Astrocyte (in vitro differentiated cells and primary cell): Measurements from ENCODE around the gene ERBB2. TPM values are rescaled to one million over a fixed set of nuclear protein-coding genes. Genes with fewer than 3 reads are reported as not detected.
"Not testable (repeated sequence)": the region's sequence is repeated elsewhere in the genome, so short reads cannot be mapped to it uniquely, and the experiment has no call there.

Experiments
- DNase-seq: peaks from one replicate; pipeline ENCODE4 v3.0.0-alpha.2; 2010; ENCODE audit warnings: low read depth
- FAIRE-seq: peaks from 2 replicates; lab custom pipeline; 2011; peaks lifted over from hg19 to GRCh38; lab: Jason Lieb, UNC
- H2AFZ ChIP-seq: 2 replicates; pipeline ENCODE4 v1.6.0; 2012; ENCODE audit warnings: low read depth, low read length, inconsistent platforms
- H3K27ac ChIP-seq: 2 replicates; pipeline ENCODE4 v1.5.1; 2011; ENCODE audit warnings: low read depth, low read length, inconsistent platforms
- H3K27me3 ChIP-seq: 2 replicates; pipeline ENCODE4 v1.6.0; 2011; ENCODE audit warnings: low read length, inconsistent platforms; ENCODE audit not compliant: insufficient read depth
- H3K36me3 ChIP-seq: 2 replicates; pipeline ENCODE4 v1.5.1; 2011; ENCODE audit warnings: low read length, inconsistent platforms; ENCODE audit not compliant: insufficient read depth
- H3K4me1 ChIP-seq: 2 replicates; pipeline ENCODE4 v1.5.1; 2011; ENCODE audit warnings: low read length, inconsistent platforms; ENCODE audit not compliant: insufficient read depth
- H3K4me2 ChIP-seq: 2 replicates; pipeline ENCODE4 v1.6.0; 2012; ENCODE audit warnings: low read length, inconsistent platforms
- H3K4me3 ChIP-seq: 2 replicates; pipeline ENCODE4 v1.5.1; 2011; ENCODE audit warnings: low read depth, mild to moderate bottlenecking, low read length, inconsistent platforms; ENCODE audit not compliant: insufficient read depth
- H3K79me2 ChIP-seq: 2 replicates; pipeline ENCODE4 v1.6.0; 2012; ENCODE audit warnings: mild to moderate bottlenecking, low read length, inconsistent platforms; ENCODE audit not compliant: insufficient read depth
- H3K9ac ChIP-seq: 2 replicates; pipeline ENCODE4 v1.6.0; 2012; ENCODE audit warnings: mild to moderate bottlenecking, low read length, inconsistent platforms
- H3K9me3 ChIP-seq: 2 replicates; pipeline ENCODE4 v1.5.1; 2012; ENCODE audit warnings: low read depth, mild to moderate bottlenecking, low read length, inconsistent platforms; ENCODE audit not compliant: insufficient read depth
- H4K20me1 ChIP-seq: 2 replicates; pipeline ENCODE4 v1.6.0; 2012; ENCODE audit warnings: low read length, inconsistent platforms; ENCODE audit not compliant: insufficient read depth
- H3K27ac Mint-ChIP-seq: one replicate; pipeline ENCODE4 v1.8.0; 2021; ENCODE audit warnings: mild to moderate bottlenecking, mixed read lengths; ENCODE audit not compliant: unreplicated experiment
- H3K27me3 Mint-ChIP-seq: one replicate; pipeline ENCODE4 v1.8.0; 2021; ENCODE audit warnings: low read depth, mixed read lengths; ENCODE audit not compliant: unreplicated experiment
- H3K36me3 Mint-ChIP-seq: one replicate; pipeline ENCODE4 v1.8.0; 2021; ENCODE audit warnings: low read depth, mixed read lengths; ENCODE audit not compliant: unreplicated experiment
- H3K4me1 Mint-ChIP-seq: one replicate; pipeline ENCODE4 v1.8.0; 2021; ENCODE audit warnings: low read depth, mixed read lengths; ENCODE audit not compliant: unreplicated experiment
- H3K4me3 Mint-ChIP-seq: one replicate; pipeline ENCODE4 v1.8.0; 2021; ENCODE audit warnings: mild to moderate bottlenecking, moderate library complexity, mixed read lengths; ENCODE audit not compliant: unreplicated experiment
- H3K9me3 Mint-ChIP-seq: one replicate; pipeline ENCODE4 v1.8.0; 2021; ENCODE audit warnings: mild to moderate bottlenecking, mixed read lengths; ENCODE audit not compliant: unreplicated experiment
- EZH2 ChIP-seq: IDR thresholded peaks from 2 replicates; pipeline ENCODE4 v1.6.1; 2012; ENCODE audit warnings: mild to moderate bottlenecking, low read length, inconsistent platforms; ENCODE audit not compliant: insufficient read depth
- total RNA-seq: library from RNA; stranded (reverse); gene quantifications from 2 replicates; pipeline ENCODE4 v1.2.1, GENCODE V29; 2021
- TF ChIP-seq, protein P1 (sequence below): IDR thresholded peaks from 2 replicates; pipeline ENCODE4 v1.5.1; 2011; ENCODE audit warnings: low read depth, mild to moderate bottlenecking, inconsistent platforms, low read length, moderate library complexity; ENCODE audit not compliant: insufficient read depth

The ERBB2 gene
- total RNA-seq, 1 donor from 2014 or later = 64.0 TPM

DNA sequence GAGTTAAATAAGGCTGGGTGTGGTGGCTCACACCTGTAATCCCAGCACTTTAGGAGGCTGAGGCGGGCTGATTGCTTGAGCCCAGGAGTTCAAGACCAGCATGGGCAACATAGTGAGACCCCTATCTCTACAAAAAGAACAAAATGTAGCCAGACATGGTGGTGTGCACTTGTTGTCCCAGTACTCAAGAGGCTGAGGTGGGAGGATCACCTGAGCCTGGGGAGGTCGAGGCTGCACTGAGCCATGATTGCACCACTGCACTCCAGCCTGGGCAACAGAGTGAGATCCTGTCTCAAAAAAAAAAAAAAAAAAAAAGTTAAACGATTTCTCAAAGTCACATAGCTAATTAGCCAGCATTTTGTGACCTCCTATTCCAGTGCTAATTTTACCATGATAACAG is 64.3 kb downstream of the ERBB2 start:
- H3K27me3 ChIP-seq = peaks cover 23% of the 10 kb centered on the region
- H3K4me3 Mint-ChIP-seq = not testable (repeated sequence)

DNA sequence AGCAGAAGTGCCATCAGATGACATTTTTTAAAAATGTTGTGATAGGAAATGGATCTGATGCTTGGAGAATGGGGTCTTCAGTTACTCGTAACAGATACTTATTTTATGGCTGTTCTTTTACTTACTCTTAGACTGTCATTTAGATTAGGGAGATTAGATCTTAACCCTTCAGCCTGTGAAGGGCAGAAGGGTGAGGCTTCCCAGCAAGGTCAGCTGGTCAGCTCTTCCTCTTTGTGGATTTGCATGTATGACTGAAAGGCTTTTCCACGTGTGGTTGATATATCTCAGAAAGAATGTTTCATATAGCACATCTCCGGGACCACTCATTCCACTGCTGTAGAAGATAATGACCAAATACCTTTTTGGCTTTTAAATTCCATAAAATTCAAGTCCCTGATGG is 65.3 kb downstream of the ERBB2 start:
- FAIRE-seq = no peak
- Histone ChIP-seq H3K27me3 (peaks cover 23% of the 10 kb centered on the region), H3K4me2 (no peak overlapping the region), H3K4me1 (peaks cover 7% of the 10 kb centered on the region), H4K20me1 (no peaks in the 10 kb centered on the region), H3K79me2 (no peaks in the 10 kb centered on the region), H3K9ac (no peak overlapping the region), H3K4me3 (no peak overlapping the region), H3K9me3 (no peaks in the 10 kb centered on the region), H2AFZ (no peak overlapping the region), H3K36me3 (no peaks in the 10 kb centered on the region), H3K27ac (no peak overlapping the region)
- no peak overlapping the region for H3K27ac Mint-ChIP-seq
- H3K36me3 Mint-ChIP-seq = peaks cover 7% of the 10 kb centered on the region
- peaks cover 12% of the 10 kb centered on the region for H3K27me3 Mint-ChIP-seq
- H3K4me3 Mint-ChIP-seq = no peak overlapping the region
- peaks cover 16% of the 10 kb centered on the region for H3K9me3 Mint-ChIP-seq
- peaks cover 17% of the 10 kb centered on the region for H3K4me1 Mint-ChIP-seq
- DNase-seq = no peak
- TF ChIP-seq, protein P1, sequence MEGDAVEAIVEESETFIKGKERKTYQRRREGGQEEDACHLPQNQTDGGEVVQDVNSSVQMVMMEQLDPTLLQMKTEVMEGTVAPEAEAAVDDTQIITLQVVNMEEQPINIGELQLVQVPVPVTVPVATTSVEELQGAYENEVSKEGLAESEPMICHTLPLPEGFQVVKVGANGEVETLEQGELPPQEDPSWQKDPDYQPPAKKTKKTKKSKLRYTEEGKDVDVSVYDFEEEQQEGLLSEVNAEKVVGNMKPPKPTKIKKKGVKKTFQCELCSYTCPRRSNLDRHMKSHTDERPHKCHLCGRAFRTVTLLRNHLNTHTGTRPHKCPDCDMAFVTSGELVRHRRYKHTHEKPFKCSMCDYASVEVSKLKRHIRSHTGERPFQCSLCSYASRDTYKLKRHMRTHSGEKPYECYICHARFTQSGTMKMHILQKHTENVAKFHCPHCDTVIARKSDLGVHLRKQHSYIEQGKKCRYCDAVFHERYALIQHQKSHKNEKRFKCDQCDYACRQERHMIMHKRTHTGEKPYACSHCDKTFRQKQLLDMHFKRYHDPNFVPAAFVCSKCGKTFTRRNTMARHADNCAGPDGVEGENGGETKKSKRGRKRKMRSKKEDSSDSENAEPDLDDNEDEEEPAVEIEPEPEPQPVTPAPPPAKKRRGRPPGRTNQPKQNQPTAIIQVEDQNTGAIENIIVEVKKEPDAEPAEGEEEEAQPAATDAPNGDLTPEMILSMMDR = no peak
- no peak for TF ChIP-seq EZH2

More for the DNA sequence above, 64.3 kb downstream of the ERBB2 start:
- not testable (repeated sequence) for H3K9me3 ChIP-seq, H3K27ac Mint-ChIP-seq, DNase-seq, FAIRE-seq, H3K36me3 Mint-ChIP-seq, H3K4me3 ChIP-seq, H3K9ac ChIP-seq, H3K4me2 ChIP-seq, H3K79me2 ChIP-seq, H2AFZ ChIP-seq, H4K20me1 ChIP-seq, H3K36me3 ChIP-seq, H3K27ac ChIP-seq, H3K4me1 ChIP-seq
- Mint-ChIP-seq H3K9me3 (peaks cover 16% of the 10 kb centered on the region), H3K27me3 (peaks cover 12% of the 10 kb centered on the region), H3K4me1 (peaks cover 14% of the 10 kb centered on the region)

DNA sequence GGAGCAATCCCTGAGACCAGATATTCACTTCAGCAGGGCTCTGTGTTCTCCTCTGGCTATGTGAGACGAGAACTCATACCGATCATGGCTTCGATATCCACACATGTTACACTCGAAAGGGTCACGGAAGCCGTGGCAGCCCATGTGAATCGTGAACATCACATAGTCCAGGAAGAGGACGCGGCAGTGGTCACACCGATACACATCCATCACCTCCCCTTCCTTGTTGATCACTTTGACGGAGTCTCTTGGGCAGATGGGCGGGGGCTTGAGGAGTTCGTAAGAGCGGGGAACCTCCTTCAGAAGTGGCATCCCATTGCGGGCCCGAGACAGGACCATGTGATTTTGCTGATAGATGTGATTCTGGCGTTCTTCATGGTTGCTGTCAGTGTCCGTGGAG is 65.9 kb downstream of the ERBB2 start:
- Mint-ChIP-seq H3K27ac (no peak overlapping the region), H3K4me3 (no peak overlapping the region), H3K4me1 (peaks cover 20% of the 10 kb centered on the region), H3K36me3 (peaks cover 7% of the 10 kb centered on the region), H3K27me3 (peaks cover 12% of the 10 kb centered on the region), H3K9me3 (peaks cover 16% of the 10 kb centered on the region)
- FAIRE-seq (no peak), DNase-seq (no peak)
- Histone ChIP-seq H3K27ac (no peak overlapping the region), H3K9me3 (no peaks in the 10 kb centered on the region), H3K9ac (no peak overlapping the region), H3K4me3 (no peak overlapping the region), H3K4me2 (no peak overlapping the region), H3K4me1 (peaks cover 7% of the 10 kb centered on the region), H2AFZ (no peak overlapping the region), H3K27me3 (peaks cover 23% of the 10 kb centered on the region), H3K36me3 (no peaks in the 10 kb centered on the region), H3K79me2 (no peaks in the 10 kb centered on the region), H4K20me1 (no peaks in the 10 kb centered on the region)
- TF ChIP-seq, protein P1 = no peak
- no peak for TF ChIP-seq EZH2
